HG03469 (cell line): ENCODE results near the gene CD82.
A peak's percentile ranks its signal among the peaks of the same experiment; 100 is the strongest.

Experiments used
- ATAC-seq: cut with Tn5 transposase; IDR thresholded peaks from one replicate; pipeline ENCODE4 v1.9.1; 2021; ENCODE audit warnings: mild to moderate bottlenecking, moderate library complexity, moderate number of reproducible peaks; ENCODE audit not compliant: unreplicated experiment

CD82 gene

DNA sequence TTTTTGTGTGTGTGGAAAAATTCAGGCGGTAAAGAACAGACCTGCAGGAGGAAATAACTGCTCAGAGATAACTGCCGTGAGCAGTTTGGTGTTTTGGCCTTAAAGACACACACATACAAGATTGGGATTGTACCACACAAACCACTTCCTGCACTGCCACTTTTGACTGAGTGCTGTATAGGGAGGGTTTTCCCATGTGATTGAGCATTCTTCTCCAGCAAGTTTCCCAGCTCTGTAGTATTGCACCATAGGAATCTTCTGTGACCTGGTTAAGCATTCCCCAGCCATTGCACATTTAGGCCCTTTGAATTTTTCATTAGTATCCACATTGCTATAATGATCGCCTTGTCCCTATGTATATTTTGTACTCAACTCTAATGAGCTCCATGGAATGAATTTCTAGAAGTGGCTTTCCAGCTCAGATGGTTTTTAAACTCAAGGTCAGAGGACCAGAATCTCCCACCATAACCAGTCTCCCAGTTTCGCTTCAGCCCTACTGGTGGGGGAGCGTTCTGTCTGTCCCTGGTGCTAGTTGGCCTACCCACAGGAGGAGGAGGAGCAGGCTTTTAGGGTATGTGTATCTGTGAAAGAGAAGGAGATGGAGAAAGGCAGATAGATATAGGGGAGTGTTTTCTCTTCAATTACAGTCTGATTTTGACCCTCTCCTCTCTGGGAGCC is 9.3 kb downstream of the CD82 start:
- ATAC-seq: peak; percentile 33

DNA sequence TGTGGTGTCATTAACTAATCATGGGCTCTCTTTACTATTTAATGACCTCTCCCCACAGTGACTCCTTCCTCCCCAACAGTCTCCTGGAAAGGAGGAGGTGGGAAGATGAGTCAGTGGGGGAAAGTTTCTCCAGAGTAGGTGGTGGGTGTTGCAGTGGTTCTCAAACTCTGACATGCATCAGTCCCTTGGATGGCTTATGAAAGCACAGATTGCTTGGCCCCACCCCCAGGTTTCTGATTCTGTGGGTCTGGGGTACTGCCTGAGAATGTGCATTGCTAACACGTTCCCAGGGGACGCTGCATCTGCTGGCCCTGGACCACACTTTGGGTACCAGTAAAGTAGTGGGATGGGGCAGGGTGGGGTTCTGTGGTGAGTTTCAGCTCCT is 9.8 kb downstream of the CD82 start:
- ATAC-seq: no peak

DNA sequence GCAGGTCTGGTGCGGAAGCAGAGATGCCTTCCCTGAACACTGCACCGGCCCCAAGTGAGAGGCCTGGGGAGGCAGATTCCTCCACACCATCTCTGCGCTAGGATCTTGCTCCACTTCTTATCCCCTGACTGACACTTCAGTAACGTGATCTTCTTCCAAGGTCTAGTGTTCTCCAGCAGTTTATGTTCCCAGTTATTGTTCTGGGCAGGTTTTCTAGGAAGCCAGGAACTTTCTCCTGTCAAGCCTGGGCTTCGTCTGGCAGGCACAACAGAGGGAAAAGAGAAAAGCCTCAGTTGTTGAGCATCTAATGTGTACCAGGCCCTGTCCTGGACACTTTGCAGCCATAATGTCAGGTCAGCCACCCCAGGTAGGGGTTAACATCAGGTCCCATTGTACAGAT is 10.5 kb downstream of the CD82 start:
- no peak for ATAC-seq

DNA sequence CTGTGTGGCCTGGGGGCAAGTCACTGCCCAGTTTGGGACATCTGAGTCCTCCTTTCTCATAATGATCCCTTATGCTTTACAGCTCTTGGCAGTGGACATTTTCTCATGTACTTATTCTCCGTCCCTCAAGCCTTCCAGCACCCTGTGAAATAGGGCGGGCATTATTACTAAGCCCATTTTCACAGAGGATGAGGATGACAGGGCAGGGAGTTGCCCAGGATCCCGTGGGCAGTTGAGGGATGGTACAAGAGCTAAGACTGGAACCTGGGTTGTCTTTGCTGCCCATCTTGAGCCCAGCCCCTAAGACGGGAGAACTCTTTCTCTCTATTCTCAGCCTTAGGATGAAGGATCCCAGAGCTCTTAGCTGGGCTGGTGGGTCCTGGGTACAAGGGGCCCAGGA is 11.2 kb downstream of the CD82 start:
- no peak for ATAC-seq

DNA sequence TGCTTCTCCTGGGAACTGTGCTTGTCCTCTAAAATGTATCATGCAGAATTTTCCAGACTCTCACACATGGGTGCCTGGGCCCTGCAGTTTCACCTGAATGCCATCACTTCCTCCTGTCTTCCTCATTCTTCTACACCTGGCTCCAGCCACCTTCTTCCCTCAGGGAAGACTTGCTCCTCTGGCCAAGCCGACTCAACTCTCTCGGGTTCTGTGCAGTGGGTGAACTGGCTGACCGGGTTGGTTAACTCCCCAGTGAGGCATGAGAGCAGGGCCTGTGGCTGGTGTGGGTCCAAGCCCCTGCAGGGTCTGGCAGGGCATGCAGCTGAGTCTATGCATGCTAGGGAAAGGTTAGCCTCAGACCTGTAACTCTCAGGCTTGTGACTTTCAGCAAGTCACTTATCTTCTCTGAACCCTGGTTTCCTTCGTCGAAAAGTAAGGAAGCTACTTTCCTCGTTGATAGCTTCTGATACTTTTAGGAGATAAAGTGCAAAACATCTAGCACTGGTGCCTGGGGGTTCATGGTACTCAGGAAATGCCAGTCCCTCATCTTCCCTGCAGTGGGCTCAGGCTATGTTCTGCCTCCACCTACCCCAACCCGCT is 11.9 kb downstream of the CD82 start:
- no peak for ATAC-seq

DNA sequence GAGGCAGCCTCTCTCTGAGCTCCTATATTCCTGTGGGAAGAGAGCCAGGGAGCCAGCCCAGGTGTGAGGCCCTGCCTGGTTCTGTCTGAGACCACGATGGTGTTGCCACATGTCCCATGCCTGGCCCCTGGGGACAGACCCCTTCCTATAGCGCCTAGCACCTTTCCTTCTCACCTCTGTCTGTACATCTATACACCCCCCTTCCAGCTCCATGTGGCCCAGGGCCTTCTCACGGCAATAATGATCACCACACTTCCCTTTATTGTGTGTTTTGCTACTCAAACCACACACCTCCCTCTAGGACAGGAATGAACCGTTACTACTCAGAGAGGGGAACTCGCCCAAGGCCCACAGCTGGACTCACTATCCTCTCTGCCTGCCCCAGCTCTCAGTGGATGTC is 12.8 kb downstream of the CD82 start:
- no peak for ATAC-seq

DNA sequence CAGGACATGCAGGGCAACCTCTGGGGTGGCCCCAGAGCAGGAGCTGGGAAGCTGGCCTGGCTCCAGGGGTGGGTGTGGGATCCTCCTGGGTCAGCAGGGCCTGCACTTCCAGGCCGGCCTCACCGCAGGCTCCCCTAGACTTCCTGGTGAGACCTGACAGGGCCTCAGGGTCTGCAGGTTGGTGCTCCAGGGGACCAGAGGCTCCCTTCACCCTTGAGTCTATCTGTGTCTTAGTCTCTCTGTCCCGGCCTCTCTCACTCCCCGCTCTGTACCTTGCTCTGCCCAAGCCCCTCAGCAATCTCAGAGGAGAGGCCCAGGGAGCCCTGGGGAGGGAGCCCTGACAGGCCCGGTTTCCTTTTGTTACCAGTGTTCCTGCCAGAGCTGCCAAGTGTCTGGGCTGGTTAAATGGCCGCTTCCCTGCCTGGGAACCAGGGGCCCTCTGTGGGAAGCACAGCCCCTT is 13.9 kb downstream of the CD82 start:
- ATAC-seq: no peak

DNA sequence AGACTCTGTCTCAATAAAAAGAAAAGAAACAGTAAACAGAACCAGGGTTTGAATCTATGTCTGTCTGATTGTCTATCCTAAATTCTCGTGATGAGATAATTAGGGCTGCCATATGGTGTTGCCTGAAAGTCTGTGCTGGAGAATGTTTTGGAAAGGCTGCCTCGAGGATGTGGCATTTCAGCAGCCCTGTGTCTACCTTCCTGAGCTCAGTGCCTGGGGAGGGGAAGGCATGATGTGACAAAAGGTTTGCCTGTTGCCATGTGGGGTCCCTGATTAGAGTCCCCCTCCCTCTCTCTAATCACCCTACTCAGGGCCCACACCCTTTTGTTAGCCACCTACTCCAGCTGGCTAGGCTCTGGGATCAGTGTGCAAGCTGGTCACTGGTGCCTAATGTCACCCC is 15.2 kb downstream of the CD82 start:
- ATAC-seq: no peak

DNA sequence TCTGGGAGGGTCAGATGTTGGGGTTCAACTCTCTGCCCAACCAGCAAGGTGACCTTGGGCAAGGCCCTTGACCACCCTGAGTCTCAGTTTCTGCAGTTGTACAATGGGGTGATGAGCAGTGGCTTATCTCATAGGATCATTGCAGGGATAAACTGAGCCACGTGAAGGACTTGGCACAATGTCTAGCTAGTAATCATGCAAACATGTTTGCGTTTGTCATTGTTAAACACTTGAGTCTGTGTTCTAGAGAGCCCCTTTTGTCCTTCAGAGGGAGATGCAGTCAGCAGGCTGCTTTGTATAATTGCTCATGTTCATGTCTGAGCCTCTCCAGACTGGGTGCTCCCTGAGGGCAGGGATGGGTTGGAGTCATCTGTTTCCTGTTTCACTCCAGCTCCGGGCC is 15.8 kb downstream of the CD82 start:
- no peak for ATAC-seq

DNA sequence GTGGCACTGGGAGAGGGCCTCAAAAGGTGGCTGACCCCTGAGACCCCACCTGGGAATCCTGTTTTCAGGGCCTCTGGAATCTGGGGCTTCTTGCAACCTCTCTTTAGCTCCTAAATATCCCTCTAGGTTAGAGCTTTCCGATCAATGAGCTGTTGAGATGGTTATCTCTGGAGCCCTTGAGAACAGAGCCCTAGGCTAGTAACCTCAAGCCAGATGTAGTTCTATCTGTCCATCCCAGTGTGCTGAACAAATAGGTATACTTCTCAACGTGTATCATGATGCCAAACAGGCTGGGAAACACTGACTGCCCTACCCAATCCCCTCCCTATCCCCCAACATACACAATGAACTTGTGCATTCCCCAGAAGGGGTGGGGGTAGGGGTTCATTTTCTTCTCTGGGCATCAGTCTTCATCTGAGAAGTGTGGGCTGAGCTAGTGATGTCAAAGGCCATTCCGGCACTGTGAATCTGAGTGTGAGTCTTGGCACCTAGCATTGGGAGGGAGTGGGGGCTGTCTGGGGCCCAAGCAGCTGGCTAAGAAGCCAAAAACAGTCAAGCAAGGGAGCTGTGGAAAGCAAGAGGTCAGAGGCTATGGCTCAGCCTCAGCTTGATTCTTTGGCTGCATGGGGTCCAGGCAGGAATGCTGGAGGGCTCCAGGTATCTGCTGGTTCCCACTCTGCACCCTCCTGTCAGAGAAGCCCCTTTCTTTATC is 17.3 kb downstream of the CD82 start:
- no peak for ATAC-seq

DNA sequence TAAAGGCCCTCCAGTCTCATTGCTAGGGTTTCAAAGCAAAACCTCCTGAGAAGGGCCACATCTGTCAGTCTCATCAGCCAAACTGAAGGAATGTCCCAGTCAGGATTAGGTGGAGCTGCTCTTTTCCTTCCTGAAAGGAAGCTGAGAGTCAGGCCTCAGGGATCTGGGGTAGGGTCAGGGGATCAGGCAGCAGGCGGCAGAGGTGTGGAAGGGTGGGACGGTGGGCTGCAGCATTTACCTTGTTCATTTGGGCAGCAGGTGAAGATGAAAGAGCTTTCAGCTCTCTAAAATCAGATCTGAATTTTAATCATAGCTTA is 17.8 kb downstream of the CD82 start:
- no peak for ATAC-seq

DNA sequence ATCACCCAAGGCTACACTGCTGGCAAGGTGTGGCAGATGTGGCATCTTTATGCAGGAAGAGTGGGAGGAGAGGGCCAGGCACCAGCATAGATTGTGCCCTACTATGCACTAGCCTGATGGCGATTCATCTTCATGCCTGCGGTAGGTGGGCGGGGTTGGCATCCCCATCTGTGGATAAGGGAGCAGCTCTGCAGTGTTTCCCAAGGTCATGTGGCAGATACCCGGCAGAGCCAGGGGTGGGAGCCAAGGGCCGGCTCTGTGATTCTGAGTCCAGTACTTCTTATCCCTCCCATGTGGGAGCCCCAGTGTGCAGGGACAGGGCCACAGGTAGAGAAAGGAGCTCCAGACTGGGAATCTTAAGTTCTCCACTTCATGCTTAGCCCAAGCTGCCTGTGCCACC is 20.0 kb downstream of the CD82 start:
- ATAC-seq: no peak

DNA sequence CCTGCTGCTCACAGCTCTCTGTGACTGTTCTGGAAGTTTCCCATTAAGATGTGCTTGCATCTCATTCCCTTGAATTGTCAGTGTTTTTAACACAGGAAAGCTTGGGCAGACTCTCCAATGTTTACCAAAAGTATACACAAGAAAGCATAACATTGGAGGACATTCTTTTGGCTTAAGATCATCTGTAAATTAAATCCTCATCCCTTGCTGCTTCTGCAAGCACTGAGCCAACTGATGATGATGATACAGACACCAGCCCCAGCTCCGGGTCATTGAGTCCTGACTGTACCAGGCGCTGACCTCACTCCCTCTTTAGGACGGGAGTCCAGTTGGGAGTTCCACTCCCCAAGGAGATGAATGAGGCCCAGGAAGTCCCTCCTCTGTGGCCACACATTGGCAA is 23.8 kb downstream of the CD82 start:
- no peak for ATAC-seq

DNA sequence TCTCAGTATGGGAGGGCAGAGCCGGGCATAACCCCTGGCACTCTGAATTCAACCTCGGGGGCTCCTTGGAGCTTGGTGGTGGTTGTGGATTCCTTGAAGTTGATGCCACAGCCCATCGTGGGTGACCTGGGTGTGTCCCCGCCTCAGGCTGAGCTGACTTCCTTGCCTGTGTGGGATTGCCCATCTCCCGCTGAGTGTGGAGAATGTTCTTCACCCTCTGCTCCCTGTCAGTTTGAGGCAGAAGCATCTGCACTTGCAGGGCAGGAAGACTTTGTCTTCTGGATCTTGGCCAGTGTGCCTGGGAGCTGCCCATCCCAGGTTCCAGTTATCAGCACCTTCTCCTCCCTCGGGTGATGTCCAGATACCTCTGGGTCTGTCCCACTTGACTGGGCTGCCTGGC is 25.3 kb downstream of the CD82 start:
- no peak for ATAC-seq

DNA sequence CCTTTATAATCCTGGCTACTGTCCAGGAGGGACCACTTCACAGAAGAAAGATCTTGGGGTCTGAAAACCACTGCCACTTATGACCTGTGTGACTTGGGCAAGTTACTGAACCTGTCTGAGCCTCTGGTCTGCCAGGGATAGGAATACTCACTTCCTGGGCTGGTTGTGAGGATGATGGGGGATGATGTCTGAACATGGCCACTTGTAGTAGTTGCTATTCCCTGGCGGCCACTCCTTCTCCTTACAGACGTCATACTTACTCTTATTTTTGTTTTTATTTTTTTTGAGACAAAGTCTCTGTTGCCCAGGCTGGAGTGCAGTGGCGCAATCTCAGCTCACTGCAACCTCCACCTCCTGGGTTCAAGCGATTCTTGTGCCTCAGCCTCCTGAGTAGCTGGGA is 26.1 kb downstream of the CD82 start:
- no peak for ATAC-seq

DNA sequence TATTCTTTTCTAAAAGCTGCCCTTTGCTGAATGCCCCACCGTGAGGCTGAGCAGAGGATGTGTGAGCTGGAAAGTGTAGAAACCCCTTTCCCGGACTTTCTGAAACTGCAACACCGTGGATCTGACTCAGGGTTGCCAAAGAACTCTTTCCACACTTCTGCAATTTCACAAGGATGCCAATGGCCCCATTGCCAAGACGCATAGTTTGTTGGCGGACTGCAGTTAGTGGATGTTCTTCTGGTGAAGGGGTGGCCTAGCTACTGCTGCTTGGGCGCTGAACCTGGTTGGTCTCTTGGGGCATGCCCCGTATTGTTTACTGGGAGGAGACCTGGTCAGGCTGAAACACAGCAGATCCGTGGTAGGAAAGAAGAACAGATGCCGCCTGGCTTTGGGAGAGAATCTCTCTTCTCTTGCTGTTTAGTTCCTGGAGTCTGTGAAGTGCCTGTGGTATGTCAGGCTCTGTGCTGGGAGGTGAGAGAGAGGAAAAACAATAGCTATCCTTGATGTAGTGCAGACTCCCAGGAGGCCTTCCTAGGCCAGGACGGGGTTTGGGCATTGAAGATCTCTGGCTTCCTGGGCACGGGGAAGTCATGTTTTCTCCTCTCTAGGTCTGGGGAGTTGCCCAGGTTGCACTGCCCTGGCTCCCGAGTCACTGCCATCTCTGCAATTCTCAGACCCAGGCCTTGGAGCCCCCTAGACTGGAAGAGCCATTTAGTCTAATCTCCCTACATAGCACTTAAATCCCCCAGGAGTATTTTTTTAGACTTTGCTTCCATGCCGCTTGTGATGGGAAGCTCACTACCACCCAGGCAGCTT is 26.9 kb downstream of the CD82 start:
- ATAC-seq: no peak

DNA sequence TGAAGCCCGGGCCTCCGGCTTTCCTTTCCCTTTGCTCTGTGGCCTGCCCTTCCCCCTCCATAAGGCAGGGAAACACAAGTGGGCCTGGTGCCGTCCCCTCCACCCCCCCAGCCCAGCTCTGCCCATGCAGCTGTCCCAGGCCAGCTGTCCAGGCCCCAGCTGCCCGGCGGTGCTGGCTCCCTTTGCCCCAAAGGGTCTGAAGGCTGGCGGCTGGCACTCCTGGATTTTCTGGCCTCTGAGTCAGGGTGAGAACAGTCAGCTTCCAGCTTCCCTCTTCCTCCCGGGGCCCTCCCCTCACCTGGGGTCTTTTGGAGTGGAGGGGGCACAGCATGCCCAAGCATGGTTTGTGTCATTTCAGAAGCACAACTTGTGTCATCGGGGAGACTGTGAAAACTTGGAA is 27.8 kb downstream of the CD82 start:
- no peak for ATAC-seq

DNA sequence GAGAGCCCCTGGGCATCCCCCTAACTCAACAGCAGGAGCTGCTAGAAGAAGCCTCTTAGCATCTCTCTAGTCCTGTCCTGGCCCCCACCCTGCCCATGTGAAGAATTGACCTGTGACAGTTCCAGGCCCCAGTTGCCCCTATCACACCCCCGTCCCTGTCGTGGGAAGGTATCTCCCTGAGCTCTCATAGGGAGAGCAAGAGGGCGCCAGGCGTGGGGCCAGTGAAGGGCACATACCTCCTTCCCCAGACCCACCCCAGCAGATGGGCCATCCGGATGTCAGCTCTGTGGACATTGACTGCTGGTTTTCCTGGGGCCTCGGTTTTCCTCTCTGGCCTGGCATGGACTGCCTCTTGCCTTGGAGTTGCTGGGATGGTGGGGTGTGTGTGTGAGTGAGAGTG is 29.5 kb downstream of the CD82 start:
- no peak for ATAC-seq

DNA sequence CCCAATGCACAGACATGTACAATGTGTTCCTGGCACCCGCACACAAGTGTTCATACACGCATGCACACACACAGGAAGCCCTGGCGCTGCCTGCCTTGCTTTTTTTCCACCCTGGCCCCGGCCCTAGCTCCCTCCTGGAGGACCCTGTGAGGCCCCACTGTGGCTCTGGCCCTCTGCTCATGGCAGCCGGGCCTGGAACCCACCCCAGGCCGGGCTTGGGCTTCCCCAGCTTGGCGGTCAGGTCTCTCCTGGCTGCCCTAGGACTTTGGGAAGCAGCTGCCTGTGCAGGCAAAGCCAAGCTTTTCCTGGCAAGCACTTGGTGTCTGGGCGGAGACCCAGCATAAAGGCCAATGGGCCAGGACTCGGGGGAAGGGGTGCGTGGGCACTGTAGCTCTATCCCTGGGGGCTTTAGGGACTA is 30.5 kb downstream of the CD82 start:
- no peak for ATAC-seq

DNA sequence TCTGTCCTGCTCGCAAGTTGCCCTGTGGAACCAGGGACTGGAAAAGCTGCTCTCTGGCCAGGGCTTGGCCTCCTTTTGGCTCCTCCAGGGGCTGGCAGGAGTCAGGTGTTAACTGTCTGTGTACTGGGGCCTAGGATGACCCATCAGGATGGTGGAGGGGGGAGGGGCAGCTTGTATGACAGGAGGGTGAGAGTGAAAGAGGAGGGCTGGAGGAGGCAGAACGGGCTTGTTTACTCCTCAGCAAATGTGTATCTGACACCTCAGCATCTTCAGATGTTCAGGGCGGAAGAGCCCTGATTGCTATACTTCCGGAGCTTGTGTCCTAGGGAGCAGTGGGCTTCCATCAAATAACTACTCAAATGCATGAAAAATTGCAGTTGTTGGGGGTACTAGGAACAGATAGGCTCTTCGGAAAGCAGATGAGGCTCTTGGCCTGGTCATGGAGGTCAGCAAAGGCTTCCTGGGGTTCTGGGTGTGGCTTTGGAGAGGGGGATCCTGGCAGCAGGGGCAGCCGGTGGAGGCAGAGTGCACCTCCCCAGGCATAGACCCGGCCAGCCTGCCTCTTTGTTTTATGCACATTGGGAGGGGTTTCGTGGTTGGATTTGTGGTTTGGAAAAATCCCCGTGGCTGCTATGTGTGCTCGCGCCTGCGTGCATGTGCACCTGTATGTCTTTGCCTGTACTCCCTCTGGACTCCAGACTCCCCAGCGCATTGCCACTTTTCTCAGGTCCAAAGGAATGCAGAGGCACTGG is 31.2 kb downstream of the CD82 start:
- peak; percentile 25 for ATAC-seq
